Uterus (tissue), 2 donors: ENCODE data around the gene ZMAT5.

Source experiments
- CTCF ChIP-seq, 4 experiments: fragments of 200-600 bp in 2 of 4; fragments of 450-650 bp in 2 of 4; sonication (generic) in 2 of 4; IDR thresholded peaks; one replicate each; pipeline ENCODE4 v1.5.1; 2016 to 2019; ENCODE audit warnings: antibody characterized with exemption in 4 of 4, mild to moderate bottlenecking in 2 of 4, moderate library complexity in 1 of 4
- POLR2A ChIP-seq, 2 donors: fragments of 450-650 bp; IDR thresholded peaks; one replicate each; pipeline ENCODE4 v1.6.1; 2016; ENCODE audit warnings: antibody characterized with exemption in 2 of 2, mild to moderate bottlenecking in 1 of 2, moderate library complexity in 1 of 2

DNA sequence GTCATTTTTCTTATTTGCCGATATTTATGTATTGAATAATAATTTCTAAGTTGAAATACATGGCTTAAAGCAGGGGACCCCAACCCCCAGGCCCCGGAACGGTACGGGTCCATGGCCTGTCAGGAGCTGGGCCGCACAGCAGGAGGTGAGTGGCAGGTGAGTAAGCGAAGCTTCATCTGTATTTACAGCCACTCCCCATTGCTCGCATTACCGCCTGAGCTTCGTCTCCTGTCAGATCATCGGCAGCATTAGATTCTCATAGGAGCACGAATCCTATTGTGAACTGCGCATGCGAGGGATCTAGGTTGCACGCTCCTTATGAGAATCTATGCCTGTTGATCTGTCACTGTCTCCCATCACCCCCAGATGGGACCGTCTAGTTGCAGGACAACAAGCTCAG is 4.5 kb downstream of the ZMAT5 start:
- TF ChIP-seq CTCF (IDR thresholded peaks at IDR 0.05) (no peak), POLR2A (IDR thresholded peaks at IDR 0.05) (no peak)
